GM23338 (cell line): ENCODE data around the gene ZBTB6. TPM values are rescaled to one million over a fixed set of nuclear protein-coding genes. Genes with fewer than 3 reads are reported as not detected.

Source experiments
- ATAC-seq: fragments of 200-7000 bp; cut with Tn5 transposase; 3 replicates; pipeline ENCODE4 v1.9.1; 2020
- DNase-seq: peaks from one replicate; pipeline ENCODE4 v3.0.0-alpha.2; 2015; ENCODE audit warnings: low spot score
- H2AFZ ChIP-seq: fragments of 200-600 bp; sonication (generic); 2 replicates; pipeline ENCODE4 v1.8.0; 2016; ENCODE audit warnings: antibody characterized with exemption, mild to moderate bottlenecking, moderate library complexity
- H3F3A ChIP-seq: fragments of 200-600 bp; sonication (generic); replicated peaks from 2 replicates; pipeline ENCODE4 v1.8.0; 2017; ENCODE audit warnings: antibody characterized with exemption, mixed run types, low read depth
- H3K27ac ChIP-seq: fragments of 200-600 bp; sonication (generic); 2 replicates; pipeline ENCODE4 v1.6.1; 2016; ENCODE audit warnings: low read depth
- H3K27me3 ChIP-seq: fragments of 200-600 bp; sonication (generic); 2 replicates; pipeline ENCODE4 v1.8.0; 2016; ENCODE audit warnings: mild to moderate bottlenecking, mixed run types, moderate library complexity; ENCODE audit not compliant: insufficient read depth
- H3K36me3 ChIP-seq: fragments of 200-600 bp; sonication (generic); 2 replicates; pipeline ENCODE4 v1.8.0; 2016; ENCODE audit warnings: mild to moderate bottlenecking; ENCODE audit not compliant: insufficient read depth
- H3K4me1 ChIP-seq: fragments of 200-600 bp; sonication (generic); 2 replicates; pipeline ENCODE4 v1.8.0; 2016; ENCODE audit warnings: mild to moderate bottlenecking, moderate library complexity; ENCODE audit not compliant: insufficient read depth
- H3K4me2 ChIP-seq: fragments of 200-600 bp; sonication (generic); 2 replicates; pipeline ENCODE4 v1.7.1; 2017; ENCODE audit warnings: mixed run types
- H3K4me3 ChIP-seq: fragments of 200-600 bp; sonication (generic); 2 replicates; pipeline ENCODE4 v1.6.1; 2016; ENCODE audit warnings: mixed run types
- H3K79me2 ChIP-seq: fragments of 200-600 bp; sonication (generic); replicated peaks from 2 replicates; pipeline ENCODE4 v1.8.0; 2017; ENCODE audit warnings: mild to moderate bottlenecking; ENCODE audit not compliant: insufficient read depth
- H3K9me2 ChIP-seq: fragments of 200-600 bp; sonication (generic); 2 replicates; pipeline ENCODE4 v1.8.0; 2017; ENCODE audit not compliant: insufficient read depth
- H4K20me1 ChIP-seq: fragments of 200-600 bp; sonication (generic); replicated peaks from 2 replicates; pipeline ENCODE4 v1.8.0; 2017; ENCODE audit warnings: mild to moderate bottlenecking; ENCODE audit not compliant: insufficient read depth
- H3K27ac Mint-ChIP-seq: 2 replicates; pipeline ENCODE4 v1.8.0; 2020; ENCODE audit warnings: inconsistent platforms, mild to moderate bottlenecking, moderate library complexity, mixed read lengths
- H3K27me3 Mint-ChIP-seq: 3 replicates; pipeline ENCODE4 v1.8.0; 2022; ENCODE audit warnings: low read depth, mild to moderate bottlenecking, moderate library complexity, mixed read lengths, inconsistent platforms; ENCODE audit not compliant: insufficient read depth, poor library complexity
- H3K36me3 Mint-ChIP-seq: 3 replicates; pipeline ENCODE4 v1.8.0; 2021; ENCODE audit warnings: low read depth, mild to moderate bottlenecking, inconsistent platforms, moderate library complexity, mixed read lengths
- H3K4me1 Mint-ChIP-seq: 3 replicates; pipeline ENCODE4 v1.8.0; 2020; ENCODE audit warnings: mild to moderate bottlenecking, inconsistent platforms, mixed read lengths
- H3K4me3 Mint-ChIP-seq: 3 replicates; pipeline ENCODE4 v1.8.0; 2021; ENCODE audit warnings: moderate library complexity, mild to moderate bottlenecking, inconsistent platforms, mixed read lengths
- H3K9me3 Mint-ChIP-seq: 3 replicates; pipeline ENCODE4 v1.8.0; 2020; ENCODE audit warnings: moderate library complexity, mild to moderate bottlenecking, inconsistent platforms, mixed read lengths
- CREB1 ChIP-seq: fragments of 250-450 bp; sonication (Bioruptor Pico); IDR thresholded peaks from 2 replicates; pipeline ENCODE4 v1.5.0; 2020; ENCODE audit warnings: low read depth, mild to moderate bottlenecking, moderate library complexity
- CTCF ChIP-seq, 2 experiments: fragments of 200-600 bp in 1 of 2; sonication (generic) in 1 of 2; conservative IDR thresholded peaks; 2 replicates each; pipeline versions ENCODE4 v1.5.1 to v1.6.1; 2016 to 2017; ENCODE audit warnings: antibody characterized with exemption in 2 of 2, low read depth in 2 of 2, mild to moderate bottlenecking in 2 of 2, moderate library complexity in 1 of 2
- ETS1 ChIP-seq: IDR thresholded peaks from 2 replicates; pipeline ENCODE4 v1.6.1; 2016; ENCODE audit warnings: antibody characterized with exemption
- EZH2 ChIP-seq: fragments of 200-600 bp; sonication (generic); IDR thresholded peaks from one replicate; pipeline ENCODE4 v1.8.0; 2017; ENCODE audit warnings: antibody characterized with exemption, mild to moderate bottlenecking, low read depth; ENCODE audit not compliant: unreplicated experiment
- EZH2phosphoT487 ChIP-seq: fragments of 200-600 bp; sonication (generic); IDR thresholded peaks from one replicate; pipeline ENCODE4 v1.8.1; 2018; ENCODE audit warnings: antibody characterized with exemption; ENCODE audit not compliant: unreplicated experiment
- JUNB ChIP-seq: IDR thresholded peaks from one replicate; pipeline ENCODE4 v1.6.1; 2016; ENCODE audit warnings: antibody characterized with exemption; ENCODE audit not compliant: unreplicated experiment
- NANOG ChIP-seq: IDR thresholded peaks from 2 replicates; pipeline ENCODE4 v1.6.1; 2016; ENCODE audit warnings: antibody characterized with exemption, borderline replicate concordance
- POLR2AphosphoS5 ChIP-seq: IDR thresholded peaks from 2 replicates; pipeline ENCODE4 v1.6.1; 2016; ENCODE audit warnings: antibody characterized with exemption, low read depth
- REST ChIP-seq: IDR thresholded peaks from one replicate; pipeline ENCODE4 v1.6.1; 2018; ENCODE audit warnings: antibody characterized with exemption; ENCODE audit not compliant: unreplicated experiment
- STAT1 ChIP-seq: IDR thresholded peaks from one replicate; pipeline ENCODE4 v1.6.1; 2016; ENCODE audit warnings: antibody characterized with exemption; ENCODE audit not compliant: unreplicated experiment
- ZNF114 ChIP-seq: fragments of 250-450 bp; sonication (Bioruptor Pico); IDR thresholded peaks from 2 replicates; pipeline ENCODE4 v1.5.0; 2020; ENCODE audit warnings: mild to moderate bottlenecking, moderate library complexity
- ZNF331 ChIP-seq: fragments of 250-450 bp; sonication (Bioruptor Pico); IDR thresholded peaks from 2 replicates; pipeline ENCODE4 v1.5.0; 2020; ENCODE audit warnings: low read depth, mild to moderate bottlenecking, moderate library complexity
- polyA plus RNA-seq: library from polyadenylated mRNA; unstranded; fragments of >200 nt; fragmentation: Nextera tagmentation; extraction: Ambion mirVana; gene quantifications from 2 replicates; pipeline ENCODE4 v1.2.1, GENCODE V29; 2016
- total RNA-seq: library from RNA; depleted of rRNA; stranded (reverse); fragments of >200 nt; shearing (Covaris generic); gene quantifications from 2 replicates; pipeline ENCODE4 v1.2.3, GENCODE V29; 2014
- TF ChIP-seq, protein P1 (sequence below): fragments of 250-450 bp; sonication (Bioruptor Pico); IDR thresholded peaks from 2 replicates; pipeline ENCODE4 v1.5.0; 2020; ENCODE audit warnings: mild to moderate bottlenecking, moderate library complexity

Gene ZBTB6
- total and polyA plus RNA-seq, 2 experiments from 2014 or later = 4.0 to 12.7 TPM

- TF ChIP-seq ZNF114 = no peak
- TF ChIP-seq, protein P1, sequence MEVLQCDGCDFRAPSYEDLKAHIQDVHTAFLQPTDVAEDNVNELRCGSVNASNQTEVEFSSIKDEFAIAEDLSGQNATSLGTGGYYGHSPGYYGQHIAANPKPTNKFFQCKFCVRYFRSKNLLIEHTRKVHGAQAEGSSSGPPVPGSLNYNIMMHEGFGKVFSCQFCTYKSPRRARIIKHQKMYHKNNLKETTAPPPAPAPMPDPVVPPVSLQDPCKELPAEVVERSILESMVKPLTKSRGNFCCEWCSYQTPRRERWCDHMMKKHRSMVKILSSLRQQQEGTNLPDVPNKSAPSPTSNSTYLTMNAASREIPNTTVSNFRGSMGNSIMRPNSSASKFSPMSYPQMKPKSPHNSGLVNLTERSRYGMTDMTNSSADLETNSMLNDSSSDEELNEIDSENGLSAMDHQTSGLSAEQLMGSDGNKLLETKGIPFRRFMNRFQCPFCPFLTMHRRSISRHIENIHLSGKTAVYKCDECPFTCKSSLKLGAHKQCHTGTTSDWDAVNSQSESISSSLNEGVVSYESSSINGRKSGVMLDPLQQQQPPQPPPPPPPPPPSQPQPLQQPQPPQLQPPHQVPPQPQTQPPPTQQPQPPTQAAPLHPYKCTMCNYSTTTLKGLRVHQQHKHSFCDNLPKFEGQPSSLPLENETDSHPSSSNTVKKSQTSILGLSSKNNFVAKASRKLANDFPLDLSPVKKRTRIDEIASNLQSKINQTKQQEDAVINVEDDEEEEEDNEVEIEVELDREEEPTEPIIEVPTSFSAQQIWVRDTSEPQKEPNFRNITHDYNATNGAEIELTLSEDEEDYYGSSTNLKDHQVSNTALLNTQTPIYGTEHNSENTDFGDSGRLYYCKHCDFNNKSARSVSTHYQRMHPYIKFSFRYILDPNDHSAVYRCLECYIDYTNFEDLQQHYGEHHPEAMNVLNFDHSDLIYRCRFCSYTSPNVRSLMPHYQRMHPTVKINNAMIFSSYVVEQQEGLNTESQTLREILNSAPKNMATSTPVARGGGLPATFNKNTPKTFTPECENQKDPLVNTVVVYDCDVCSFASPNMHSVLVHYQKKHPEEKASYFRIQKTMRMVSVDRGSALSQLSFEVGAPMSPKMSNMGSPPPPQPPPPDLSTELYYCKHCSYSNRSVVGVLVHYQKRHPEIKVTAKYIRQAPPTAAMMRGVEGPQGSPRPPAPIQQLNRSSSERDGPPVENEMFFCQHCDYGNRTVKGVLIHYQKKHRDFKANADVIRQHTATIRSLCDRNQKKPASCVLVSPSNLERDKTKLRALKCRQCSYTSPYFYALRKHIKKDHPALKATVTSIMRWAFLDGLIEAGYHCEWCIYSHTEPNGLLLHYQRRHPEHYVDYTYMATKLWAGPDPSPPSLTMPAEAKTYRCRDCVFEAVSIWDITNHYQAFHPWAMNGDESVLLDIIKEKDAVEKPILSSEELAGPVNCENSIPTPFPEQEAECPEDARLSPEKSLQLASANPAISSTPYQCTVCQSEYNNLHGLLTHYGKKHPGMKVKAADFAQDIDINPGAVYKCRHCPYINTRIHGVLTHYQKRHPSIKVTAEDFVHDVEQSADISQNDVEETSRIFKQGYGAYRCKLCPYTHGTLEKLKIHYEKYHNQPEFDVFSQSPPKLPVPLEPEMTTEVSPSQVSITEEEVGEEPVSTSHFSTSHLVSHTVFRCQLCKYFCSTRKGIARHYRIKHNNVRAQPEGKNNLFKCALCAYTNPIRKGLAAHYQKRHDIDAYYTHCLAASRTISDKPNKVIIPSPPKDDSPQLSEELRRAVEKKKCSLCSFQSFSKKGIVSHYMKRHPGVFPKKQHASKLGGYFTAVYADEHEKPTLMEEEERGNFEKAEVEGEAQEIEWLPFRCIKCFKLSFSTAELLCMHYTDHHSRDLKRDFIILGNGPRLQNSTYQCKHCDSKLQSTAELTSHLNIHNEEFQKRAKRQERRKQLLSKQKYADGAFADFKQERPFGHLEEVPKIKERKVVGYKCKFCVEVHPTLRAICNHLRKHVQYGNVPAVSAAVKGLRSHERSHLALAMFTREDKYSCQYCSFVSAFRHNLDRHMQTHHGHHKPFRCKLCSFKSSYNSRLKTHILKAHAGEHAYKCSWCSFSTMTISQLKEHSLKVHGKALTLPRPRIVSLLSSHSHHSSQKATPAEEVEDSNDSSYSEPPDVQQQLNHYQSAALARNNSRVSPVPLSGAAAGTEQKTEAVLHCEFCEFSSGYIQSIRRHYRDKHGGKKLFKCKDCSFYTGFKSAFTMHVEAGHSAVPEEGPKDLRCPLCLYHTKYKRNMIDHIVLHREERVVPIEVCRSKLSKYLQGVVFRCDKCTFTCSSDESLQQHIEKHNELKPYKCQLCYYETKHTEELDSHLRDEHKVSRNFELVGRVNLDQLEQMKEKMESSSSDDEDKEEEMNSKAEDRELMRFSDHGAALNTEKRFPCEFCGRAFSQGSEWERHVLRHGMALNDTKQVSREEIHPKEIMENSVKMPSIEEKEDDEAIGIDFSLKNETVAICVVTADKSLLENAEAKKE (CRISPR knock-in tag) = no peak
- no peak for TF ChIP-seq ETS1
- no peak for TF ChIP-seq ZNF331
- TF ChIP-seq CREB1 (CRISPR knock-in tag) = no peak
- TF ChIP-seq POLR2AphosphoS5 = no peak
- no peak for TF ChIP-seq CTCF (conservative IDR thresholded peaks at IDR 0.05; ENCODE audit: low read depth in 2 of 2)
- no peak for TF ChIP-seq JUNB
- TF ChIP-seq REST = no peak
- TF ChIP-seq NANOG = no peak
- no peak for TF ChIP-seq EZH2
- TF ChIP-seq STAT1 = no peak
- TF ChIP-seq EZH2phosphoT487 = no peak
These were observed 10.8 kb upstream of the ZBTB6 start for GRCh38 chr9:122923947-122924346.

More at GRCh38 chr9:122923947-122924346, 10.8 kb upstream of the ZBTB6 start:
- H3K79me2 ChIP-seq = peaks cover 81% of the 10 kb centered on the region
- no peak overlapping the region for H3K4me3 ChIP-seq
- no peaks in the 10 kb centered on the region for H3K9me2 ChIP-seq
- DNase-seq (no peak), ATAC-seq (no peak)
- peak overlapping the region; percentile 83 for H3K27ac ChIP-seq
- H3K36me3 ChIP-seq = no peaks in the 10 kb centered on the region
- no peak overlapping the region; the same call in 1 of the 2 replicates for H3K4me2 ChIP-seq
- H3K9me3 Mint-ChIP-seq = no peaks in the 10 kb centered on the region
- peaks cover 11% of the 10 kb centered on the region; the same call in 1 of the 3 replicates for H3K36me3 Mint-ChIP-seq
- H2AFZ ChIP-seq = no peak overlapping the region
- no peak overlapping the region for H3K4me3 Mint-ChIP-seq
- peaks cover 26% of the 10 kb centered on the region for H3K4me1 ChIP-seq
- H3K27me3 Mint-ChIP-seq = no peaks in the 10 kb centered on the region
- peak overlapping the region; percentile 60 for H3K27ac Mint-ChIP-seq
- no peaks in the 10 kb centered on the region for H3K27me3 ChIP-seq
- no peaks in the 10 kb centered on the region for H3F3A ChIP-seq
- H3K4me1 Mint-ChIP-seq = peaks cover 22% of the 10 kb centered on the region
- peaks cover 4% of the 10 kb centered on the region; the same call in 1 of the 2 replicates for H4K20me1 ChIP-seq
